MM.1S (cell line): ENCODE data around the gene ENO1.
A peak's percentile ranks its signal among the peaks of the same experiment; 100 is the strongest.

ENCODE experiments used
- DNase-seq: peaks from one replicate; pipeline ENCODE4 v3.0.0-alpha.2; 2015
- H2AFZ ChIP-seq: fragments of 300-600 bp; sonication (generic); 2 replicates; pipeline ENCODE4 v1.6.0; 2016; ENCODE audit warnings: antibody characterized with exemption, low read length
- H3F3A ChIP-seq: fragments of 300-600 bp; sonication (generic); 2 replicates; pipeline ENCODE4 v1.6.1; 2016; ENCODE audit warnings: mild to moderate bottlenecking, antibody characterized with exemption, low read length, moderate library complexity, mixed read lengths; ENCODE audit not compliant: insufficient read depth
- H3K27ac ChIP-seq: fragments of 300-600 bp; sonication (generic); 2 replicates; pipeline ENCODE4 v1.5.1; 2016; ENCODE audit warnings: mild to moderate bottlenecking, low read length
- H3K27me3 ChIP-seq: fragments of 300-600 bp; sonication (generic); replicated peaks from 2 replicates; pipeline ENCODE4 v1.6.0; 2016; ENCODE audit warnings: low read length; ENCODE audit not compliant: insufficient read depth
- H3K36me3 ChIP-seq: fragments of 300-600 bp; sonication (generic); replicated peaks from 2 replicates; pipeline ENCODE4 v1.6.1; 2016; ENCODE audit warnings: mild to moderate bottlenecking, low read length, mixed read lengths; ENCODE audit not compliant: insufficient read depth
- H3K4me1 ChIP-seq: fragments of 300-600 bp; sonication (generic); 2 replicates; pipeline ENCODE4 v1.6.1; 2016; ENCODE audit warnings: low read length, mixed read lengths
- H3K4me2 ChIP-seq: fragments of 300-600 bp; sonication (generic); 2 replicates; pipeline ENCODE4 v1.6.0; 2016; ENCODE audit warnings: low read depth, low read length
- H3K4me3 ChIP-seq: fragments of 300-600 bp; sonication (generic); 2 replicates; pipeline ENCODE4 v1.5.1; 2016; ENCODE audit warnings: low read length, mixed read lengths
- H3K79me2 ChIP-seq: fragments of 300-600 bp; sonication (generic); 2 replicates; pipeline ENCODE4 v1.6.1; 2016; ENCODE audit warnings: mixed run types, low read length, mixed read lengths
- H3K9ac ChIP-seq: fragments of 300-600 bp; sonication (generic); 2 replicates; pipeline ENCODE4 v1.6.1; 2016; ENCODE audit warnings: low read length, mixed read lengths
- H3K9me2 ChIP-seq: fragments of 300-600 bp; sonication (generic); replicated peaks from 2 replicates; pipeline ENCODE4 v1.6.1; 2016; ENCODE audit warnings: mild to moderate bottlenecking, low read length, mixed read lengths; ENCODE audit not compliant: insufficient read depth
- H3K9me3 ChIP-seq: fragments of 300-600 bp; sonication (generic); replicated peaks from 2 replicates; pipeline ENCODE4 v1.6.1; 2016; ENCODE audit warnings: mild to moderate bottlenecking, low read length, mixed read lengths; ENCODE audit not compliant: insufficient read depth
- H4K20me1 ChIP-seq: fragments of 300-600 bp; sonication (generic); 2 replicates; pipeline ENCODE4 v1.6.1; 2016; ENCODE audit warnings: mild to moderate bottlenecking, low read length, moderate library complexity, mixed read lengths; ENCODE audit not compliant: insufficient read depth
- CTCF ChIP-seq: fragments of 300-600 bp; sonication (generic); IDR thresholded peaks from 2 replicates; pipeline ENCODE4 v1.5.1; 2016; ENCODE audit warnings: antibody characterized with exemption, low read length, mixed read lengths
- EZH2 ChIP-seq: fragments of 300-600 bp; sonication (generic); optimal IDR thresholded peaks from 2 replicates; pipeline ENCODE3; 2017; ENCODE audit warnings: low read depth, mild to moderate bottlenecking, antibody characterized with exemption, low read length, mixed read lengths
- EZH2phosphoT487 ChIP-seq: fragments of 300-600 bp; sonication (generic); IDR thresholded peaks from 2 replicates; pipeline ENCODE4 v1.6.1; 2018; ENCODE audit warnings: antibody characterized with exemption, low read length

Gene ENO1

GRCh38 chr1:8847990-8848389, 30.5 kb downstream of the ENO1 start:
- Histone ChIP-seq H2AFZ (no peak overlapping the region), H3K9ac (no peak overlapping the region), H3K4me2 (peak overlapping the region; percentile 27; the same call in 1 of the 2 replicates), H3K36me3 (no peaks in the 10 kb centered on the region), H3K9me2 (no peaks in the 10 kb centered on the region), H3K27me3 (no peaks in the 10 kb centered on the region; the same call in 1 of the 2 replicates), H3K9me3 (no peaks in the 10 kb centered on the region), H3K4me1 (peaks cover 18% of the 10 kb centered on the region), H3K4me3 (no peak overlapping the region), H3K27ac (no peak overlapping the region), H4K20me1 (no peaks in the 10 kb centered on the region), H3K79me2 (no peaks in the 10 kb centered on the region), H3F3A (peaks cover 12% of the 10 kb centered on the region)
- TF ChIP-seq EZH2phosphoT487, result no peak
- TF ChIP-seq EZH2, result no peak
- no peak for TF ChIP-seq CTCF
- DNase-seq, result peak; percentile 88

DNA sequence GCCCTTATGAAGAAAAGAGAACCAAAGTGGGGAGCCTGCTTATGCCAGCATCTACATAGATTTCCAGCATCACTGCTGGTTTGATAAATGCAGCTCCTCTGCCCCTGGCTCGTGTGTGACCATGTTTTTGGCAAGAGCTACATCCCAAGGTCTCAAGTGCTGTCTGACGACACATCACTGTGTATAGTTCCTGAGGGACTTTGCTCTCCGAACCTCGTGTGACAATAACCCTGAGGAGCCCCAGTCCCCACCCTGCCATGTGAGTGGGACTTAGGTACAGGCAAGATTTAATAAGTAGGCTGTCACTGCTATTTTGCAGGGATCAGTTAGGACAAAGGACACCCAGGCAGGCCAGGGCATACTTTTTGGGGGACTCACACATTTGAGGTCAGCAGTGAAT, 32.2 kb downstream of the ENO1 start:
- H3K79me2 ChIP-seq, result no peaks in the 10 kb centered on the region
- DNase-seq, result no peak
- no peak overlapping the region for H2AFZ ChIP-seq
- peaks cover 7% of the 10 kb centered on the region for H3F3A ChIP-seq
- H3K9ac ChIP-seq, result no peak overlapping the region
- no peaks in the 10 kb centered on the region for H3K36me3 ChIP-seq
- no peaks in the 10 kb centered on the region; the same call in 1 of the 2 replicates for H3K27me3 ChIP-seq
- no peaks in the 10 kb centered on the region for H3K9me2 ChIP-seq
- H4K20me1 ChIP-seq, result no peaks in the 10 kb centered on the region
- H3K4me3 ChIP-seq, result no peak overlapping the region
- H3K27ac ChIP-seq, result no peak overlapping the region
- TF ChIP-seq CTCF, result no peak
- TF ChIP-seq EZH2phosphoT487, result no peak
- no peak for TF ChIP-seq EZH2
- peaks cover 13% of the 10 kb centered on the region for H3K4me1 ChIP-seq
- H3K9me3 ChIP-seq, result no peaks in the 10 kb centered on the region
- H3K4me2 ChIP-seq, result no peak overlapping the region

GRCh38 chr1:8845104-8846097, 33.1 kb downstream of the ENO1 start:
- DNase-seq, result no peak
- H2AFZ ChIP-seq, result no peak overlapping the region
- H3F3A ChIP-seq, result peaks cover 7% of the 10 kb centered on the region
- H3K27ac ChIP-seq, result no peak overlapping the region
- TF ChIP-seq EZH2phosphoT487, result no peak
- no peak for TF ChIP-seq CTCF
- TF ChIP-seq EZH2, result no peak
- no peak overlapping the region for H3K9ac ChIP-seq
- no peak overlapping the region for H3K4me3 ChIP-seq
- H3K27me3 ChIP-seq, result no peaks in the 10 kb centered on the region; the same call in 1 of the 2 replicates
- H3K9me2 ChIP-seq, result no peaks in the 10 kb centered on the region
- H3K79me2 ChIP-seq, result no peaks in the 10 kb centered on the region
- H4K20me1 ChIP-seq, result no peaks in the 10 kb centered on the region
- peaks cover 13% of the 10 kb centered on the region for H3K4me1 ChIP-seq
- H3K9me3 ChIP-seq, result no peaks in the 10 kb centered on the region
- H3K36me3 ChIP-seq, result no peaks in the 10 kb centered on the region
- no peak overlapping the region for H3K4me2 ChIP-seq
